D721Med (cell line): Measurements from ENCODE around the gene SLC34A3.

Experiments
- DNase-seq: peaks from one replicate; pipeline ENCODE4 v3.0.0; 2011; ENCODE audit warnings: low spot score; ENCODE audit not compliant: insufficient read length
- FAIRE-seq: peaks from 2 replicates; lab custom pipeline; 2011; peaks lifted over from hg19 to GRCh38; lab: Jason Lieb, UNC
- TF ChIP-seq, protein P1 (sequence below): IDR thresholded peaks from 2 replicates; pipeline ENCODE4 v1.5.1; 2012; ENCODE audit warnings: mild to moderate bottlenecking, control low read depth; ENCODE audit not compliant: insufficient read depth; ENCODE audit errors: missing control alignments

The SLC34A3 gene

DNA sequence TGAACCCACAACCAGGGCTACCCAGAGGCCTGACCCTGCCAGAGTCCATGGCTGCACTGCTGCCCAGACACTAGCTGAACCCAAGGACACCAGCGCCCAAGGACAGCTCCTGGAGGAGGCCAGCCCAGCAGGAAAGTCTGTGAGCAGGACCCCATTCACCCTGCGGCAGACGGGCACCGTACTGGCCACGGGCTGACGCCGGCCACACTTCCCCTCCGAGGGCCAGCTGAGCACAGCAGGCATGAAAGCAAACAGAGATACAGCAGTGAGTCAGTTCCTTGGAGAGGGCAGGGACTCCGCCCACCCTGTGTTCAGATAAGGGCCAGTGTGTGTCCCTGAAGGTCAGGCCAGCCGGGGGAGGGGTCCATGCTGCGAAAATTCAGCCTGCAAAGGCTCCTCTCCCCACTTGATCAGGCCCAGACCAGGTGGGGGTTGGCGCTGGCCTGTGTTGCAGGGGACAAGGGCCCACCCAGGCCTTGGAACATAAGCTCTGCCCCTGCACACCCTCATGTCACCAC is 11.9 kb upstream of the SLC34A3 start:
- no peak for FAIRE-seq
- no peak for DNase-seq
- TF ChIP-seq, protein P1, sequence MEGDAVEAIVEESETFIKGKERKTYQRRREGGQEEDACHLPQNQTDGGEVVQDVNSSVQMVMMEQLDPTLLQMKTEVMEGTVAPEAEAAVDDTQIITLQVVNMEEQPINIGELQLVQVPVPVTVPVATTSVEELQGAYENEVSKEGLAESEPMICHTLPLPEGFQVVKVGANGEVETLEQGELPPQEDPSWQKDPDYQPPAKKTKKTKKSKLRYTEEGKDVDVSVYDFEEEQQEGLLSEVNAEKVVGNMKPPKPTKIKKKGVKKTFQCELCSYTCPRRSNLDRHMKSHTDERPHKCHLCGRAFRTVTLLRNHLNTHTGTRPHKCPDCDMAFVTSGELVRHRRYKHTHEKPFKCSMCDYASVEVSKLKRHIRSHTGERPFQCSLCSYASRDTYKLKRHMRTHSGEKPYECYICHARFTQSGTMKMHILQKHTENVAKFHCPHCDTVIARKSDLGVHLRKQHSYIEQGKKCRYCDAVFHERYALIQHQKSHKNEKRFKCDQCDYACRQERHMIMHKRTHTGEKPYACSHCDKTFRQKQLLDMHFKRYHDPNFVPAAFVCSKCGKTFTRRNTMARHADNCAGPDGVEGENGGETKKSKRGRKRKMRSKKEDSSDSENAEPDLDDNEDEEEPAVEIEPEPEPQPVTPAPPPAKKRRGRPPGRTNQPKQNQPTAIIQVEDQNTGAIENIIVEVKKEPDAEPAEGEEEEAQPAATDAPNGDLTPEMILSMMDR: no peak

DNA sequence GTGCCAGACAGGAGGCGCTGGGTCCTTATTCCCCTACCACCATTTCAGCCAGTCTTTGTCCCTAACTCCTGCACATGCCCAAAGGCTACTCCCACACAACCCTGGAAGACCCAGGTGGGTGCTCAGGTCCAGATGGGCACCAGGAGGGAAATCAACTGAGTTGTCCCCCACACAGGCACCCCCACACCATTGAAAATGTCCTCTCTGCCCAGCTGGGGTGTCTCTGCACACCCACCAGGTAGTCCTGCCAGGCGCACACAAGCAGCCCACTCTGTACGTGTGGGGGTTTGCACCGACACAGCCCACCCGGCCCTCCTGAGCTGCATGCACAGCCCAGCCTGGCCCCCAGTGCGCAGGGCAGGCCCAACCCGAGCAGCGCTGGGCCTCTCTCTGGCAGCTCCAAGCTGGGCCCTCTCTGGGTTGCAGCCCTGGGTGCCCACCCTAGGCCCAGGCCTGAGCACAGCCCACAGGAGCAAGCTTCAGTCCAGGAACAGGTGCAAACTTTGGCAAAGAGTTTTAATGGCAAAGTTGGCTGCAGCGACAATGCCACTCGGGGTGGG is 10.9 kb upstream of the SLC34A3 start:
- TF ChIP-seq, protein P1: no peak
- DNase-seq: no peak
- no peak for FAIRE-seq

DNA sequence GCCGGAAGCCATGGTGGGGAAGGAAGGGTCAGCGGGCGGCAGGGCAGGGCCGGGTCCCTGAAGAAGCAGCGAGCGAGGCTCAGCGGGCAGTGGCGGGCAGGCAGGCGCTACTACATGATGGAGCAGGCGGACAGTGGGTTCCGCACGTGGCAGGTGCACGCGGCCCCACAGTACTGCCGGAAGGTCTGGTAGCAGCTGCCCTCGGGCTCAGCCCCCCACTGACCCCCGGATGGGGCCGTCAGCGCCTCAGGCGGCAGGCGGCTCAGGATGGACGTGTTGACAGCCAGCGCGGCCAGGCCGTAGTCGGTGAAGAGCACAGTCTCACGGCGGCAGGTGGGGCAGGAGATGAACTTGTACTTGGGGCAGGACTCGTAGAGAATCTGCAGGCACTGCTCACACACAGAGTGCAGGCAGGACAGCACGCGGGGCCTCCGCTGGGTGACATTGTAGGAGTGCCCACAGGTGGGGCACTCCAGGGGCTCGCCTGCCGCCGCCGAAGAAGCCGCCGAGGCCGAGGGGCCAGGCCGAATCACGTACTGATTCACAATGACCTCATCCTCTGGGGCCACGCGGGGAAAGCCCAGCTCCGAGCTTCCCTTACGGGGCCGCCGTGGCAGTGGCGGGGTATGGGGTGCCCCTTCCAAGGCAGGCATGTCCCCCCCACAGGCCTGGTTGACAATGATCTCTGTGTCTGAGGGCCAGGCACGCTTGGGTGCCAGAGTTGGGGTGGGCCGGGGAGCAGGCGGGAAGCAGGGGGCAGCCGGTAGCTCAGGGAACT is 10.2 kb upstream of the SLC34A3 start:
- FAIRE-seq (no peak), DNase-seq (no peak)
- TF ChIP-seq, protein P1: no peak

DNA sequence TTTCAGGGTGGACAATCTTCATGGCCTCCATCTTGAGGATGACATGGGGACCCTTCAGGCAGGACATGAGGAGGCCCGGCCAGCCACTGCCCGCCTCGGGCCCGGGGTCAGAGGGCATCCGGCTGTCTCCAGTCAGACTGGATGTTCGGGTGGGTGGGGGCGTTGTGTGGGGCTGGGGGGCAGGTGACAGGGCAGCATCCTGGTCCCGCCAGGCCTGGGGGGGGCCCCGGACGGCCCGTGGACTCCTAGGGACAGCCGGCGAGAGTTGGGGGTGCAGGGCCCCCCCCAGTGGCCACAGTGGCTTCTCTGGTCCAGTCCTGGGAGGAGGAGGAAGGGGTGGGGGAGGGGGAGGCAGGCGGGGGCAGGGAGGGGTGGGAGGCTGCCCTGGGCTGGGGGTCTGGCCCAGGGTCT is 9.6 kb upstream of the SLC34A3 start:
- DNase-seq (no peak), FAIRE-seq (no peak)
- TF ChIP-seq, protein P1: no peak

DNA sequence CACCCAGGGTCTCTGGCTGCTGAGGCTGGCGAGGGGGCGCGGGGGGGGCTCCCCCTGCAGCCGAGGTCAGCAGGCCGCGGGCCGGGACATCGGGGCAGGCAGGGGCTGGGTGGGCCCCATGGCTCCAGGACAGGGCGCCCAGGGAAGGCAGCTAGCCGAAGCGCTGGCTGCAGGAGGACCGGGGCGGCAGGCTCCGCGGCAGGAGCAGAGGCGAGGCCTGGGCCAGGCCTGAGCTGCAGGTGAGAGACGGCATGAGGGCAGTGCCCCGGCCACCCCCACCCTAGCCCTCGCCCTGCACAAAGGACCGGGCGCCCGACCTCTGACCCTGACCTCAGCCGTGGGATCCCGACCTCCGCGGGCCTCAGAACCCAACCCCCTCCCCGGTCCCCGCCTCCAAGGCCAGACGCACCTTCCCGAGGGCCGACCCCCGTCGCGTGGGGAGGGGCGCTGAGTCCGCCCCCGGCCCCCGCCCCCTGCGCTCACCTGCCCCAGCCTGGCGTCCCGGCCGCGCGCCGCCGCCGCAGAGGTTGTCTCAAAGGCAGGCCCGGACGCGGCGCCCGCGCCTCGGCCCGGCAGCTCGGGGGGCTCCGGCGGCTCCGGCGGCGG is 9.1 kb upstream of the SLC34A3 start:
- TF ChIP-seq, protein P1: no peak
- FAIRE-seq: no peak
- DNase-seq: no peak

DNA sequence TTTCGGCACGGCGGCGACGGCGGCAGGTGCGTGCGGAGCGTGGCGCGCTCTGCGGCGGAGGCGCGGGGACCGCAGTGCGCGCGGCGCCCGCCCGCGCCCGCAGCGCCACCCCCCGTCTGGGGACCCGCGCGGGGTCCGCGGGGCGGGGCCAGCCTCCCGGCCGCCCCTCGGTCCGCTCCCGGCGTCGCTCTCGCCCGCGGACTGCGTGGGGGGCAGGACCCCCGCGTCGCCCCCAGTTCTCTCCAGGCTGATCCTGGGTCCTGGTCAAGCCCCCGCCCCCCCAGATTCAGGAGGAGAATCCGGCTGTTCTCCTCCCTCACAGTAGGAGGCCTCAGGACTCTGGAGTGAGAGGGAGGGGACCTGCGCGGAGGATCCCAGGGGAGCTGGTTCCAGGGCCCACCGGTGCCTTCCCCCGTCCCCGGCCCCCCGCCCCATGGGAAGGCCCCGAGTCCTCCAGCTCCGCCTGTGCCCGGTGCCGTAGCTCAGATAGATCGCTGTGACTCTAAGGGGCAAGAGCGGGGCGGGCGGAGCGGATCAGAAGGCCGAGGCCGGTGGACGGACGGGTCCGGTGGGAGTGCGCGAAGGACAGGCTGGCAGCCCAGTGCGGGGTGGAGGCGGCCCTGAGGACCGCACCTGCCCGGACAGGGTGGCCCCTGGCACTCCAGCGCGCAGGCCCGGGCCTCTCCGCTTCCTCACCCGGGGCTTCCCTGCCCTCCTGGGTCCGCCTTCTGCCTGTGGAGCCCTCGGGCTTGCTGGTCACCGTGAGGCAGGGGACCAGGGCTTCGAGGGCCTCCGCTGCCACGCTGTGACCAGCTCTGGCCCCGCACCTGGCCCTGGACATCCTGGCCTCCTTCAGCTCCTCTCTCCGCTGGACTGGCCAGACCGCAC is 8.3 kb upstream of the SLC34A3 start, which contains the start of gene RNF208:
Gene RNF208, minus strand, starts transcription at position 51 of the 888 bp plus-strand sequence. CDS start 1,028 bp downstream, outside the sequence.
- TF ChIP-seq, protein P1: no peak
- no peak for FAIRE-seq
- no peak for DNase-seq
